GM13976 (cell line): Measurements from ENCODE around the gene RORC.

Experiments used
- DNase-seq: peaks from one replicate; pipeline ENCODE4 v3.0.0; 2012; ENCODE audit warnings: low spot score
- CTCF ChIP-seq: IDR thresholded peaks from 2 replicates; pipeline ENCODE4 v1.5.1; 2012; ENCODE audit warnings: borderline replicate concordance, mild to moderate bottlenecking; ENCODE audit not compliant: insufficient read depth; ENCODE audit errors: extremely low read depth, missing control alignments, control extremely low read depth
- in situ Hi-C: fragments of 300-500 bp; cut with MboI; formaldehyde crosslinking; loops from one replicate; pipeline ENCODE4 v1.12.0; 2022; ENCODE audit warnings: low sequenced_read_pairs, mixed read lengths, inconsistent platforms; ENCODE audit not compliant: unreplicated experiment

RORC gene

GRCh38 chr1:151828921-151829320, 2.7 kb downstream of the RORC start:
- DNase-seq: no peak
- in situ Hi-C loops: no loop called here
- no peak for TF ChIP-seq CTCF

GRCh38 chr1:151827853-151828252, 3.7 kb downstream of the RORC start:
- no peak for TF ChIP-seq CTCF
- DNase-seq: no peak
- in situ Hi-C loops: no loop called here

- DNase-seq: no peak
- in situ Hi-C loops: no loop called here
- no peak for TF ChIP-seq CTCF
These were observed 5.6 kb downstream of the RORC start for GRCh38 chr1:151825751-151826660.

GRCh38 chr1:151825204-151825603, 6.4 kb downstream of the RORC start:
- in situ Hi-C loops: no loop called here
- TF ChIP-seq CTCF: no peak
- DNase-seq: no peak

- TF ChIP-seq CTCF: no peak
- in situ Hi-C loops: no loop called here
- no peak for DNase-seq
These were observed 8.4 kb downstream of the RORC start for GRCh38 chr1:151823175-151823574.

- no peak for DNase-seq
- in situ Hi-C loops: no loop called here
- no peak for TF ChIP-seq CTCF
These were observed 9.2 kb downstream of the RORC start for GRCh38 chr1:151822404-151822803.
